ENCODE data around the gene FYCO1.

GRCh38 chr3:45995236-45996192 is at the start of gene FYCO1:
- TF ChIP-seq CTCF (conservative IDR thresholded peaks at IDR 0.05; ENCODE audit: low read length) (no peak), EZH2phosphoT487 (IDR thresholded peaks at IDR 0.05; ENCODE audit: borderline replicate concordance) (no peak)
